ENCODE measurements around the gene PADI6. TPM values are rescaled to one million over a fixed set of nuclear protein-coding genes. Genes with fewer than 3 reads are reported as not detected.

PADI6 gene
- total and polyA plus RNA-seq, 9 of the 15 experiments (the other 6 are each of a cell fraction or from before 2014, with no cell fraction given): not detected

- TF ChIP-seq CTCFL (IDR thresholded peaks at IDR 0.05; ENCODE audit: borderline replicate concordance, insufficient read depth, low read depth, low read length, poor library complexity, severe bottlenecking): peak; percentile 60
- TF ChIP-seq, protein P1, sequence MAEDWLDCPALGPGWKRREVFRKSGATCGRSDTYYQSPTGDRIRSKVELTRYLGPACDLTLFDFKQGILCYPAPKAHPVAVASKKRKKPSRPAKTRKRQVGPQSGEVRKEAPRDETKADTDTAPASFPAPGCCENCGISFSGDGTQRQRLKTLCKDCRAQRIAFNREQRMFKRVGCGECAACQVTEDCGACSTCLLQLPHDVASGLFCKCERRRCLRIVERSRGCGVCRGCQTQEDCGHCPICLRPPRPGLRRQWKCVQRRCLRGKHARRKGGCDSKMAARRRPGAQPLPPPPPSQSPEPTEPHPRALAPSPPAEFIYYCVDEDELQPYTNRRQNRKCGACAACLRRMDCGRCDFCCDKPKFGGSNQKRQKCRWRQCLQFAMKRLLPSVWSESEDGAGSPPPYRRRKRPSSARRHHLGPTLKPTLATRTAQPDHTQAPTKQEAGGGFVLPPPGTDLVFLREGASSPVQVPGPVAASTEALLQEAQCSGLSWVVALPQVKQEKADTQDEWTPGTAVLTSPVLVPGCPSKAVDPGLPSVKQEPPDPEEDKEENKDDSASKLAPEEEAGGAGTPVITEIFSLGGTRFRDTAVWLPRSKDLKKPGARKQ (CRISPR knock-in tag; IDR thresholded peaks at IDR 0.05): no peak
- no peak for TF ChIP-seq FIP1L1 (IDR thresholded peaks at IDR 0.05; ENCODE audit: low read depth, low read length, poor library complexity, severe bottlenecking)
- TF ChIP-seq, protein P2, sequence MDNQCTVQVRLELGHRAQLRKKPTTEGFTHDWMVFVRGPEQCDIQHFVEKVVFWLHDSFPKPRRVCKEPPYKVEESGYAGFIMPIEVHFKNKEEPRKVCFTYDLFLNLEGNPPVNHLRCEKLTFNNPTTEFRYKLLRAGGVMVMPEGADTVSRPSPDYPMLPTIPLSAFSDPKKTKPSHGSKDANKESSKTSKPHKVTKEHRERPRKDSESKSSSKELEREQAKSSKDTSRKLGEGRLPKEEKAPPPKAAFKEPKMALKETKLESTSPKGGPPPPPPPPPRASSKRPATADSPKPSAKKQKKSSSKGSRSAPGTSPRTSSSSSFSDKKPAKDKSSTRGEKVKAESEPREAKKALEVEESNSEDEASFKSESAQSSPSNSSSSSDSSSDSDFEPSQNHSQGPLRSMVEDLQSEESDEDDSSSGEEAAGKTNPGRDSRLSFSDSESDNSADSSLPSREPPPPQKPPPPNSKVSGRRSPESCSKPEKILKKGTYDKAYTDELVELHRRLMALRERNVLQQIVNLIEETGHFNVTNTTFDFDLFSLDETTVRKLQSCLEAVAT (IDR thresholded peaks at IDR 0.05): peak; percentile 43 to 73; a peak in 3 of 4 replicates
- TF ChIP-seq GTF3C2 (IDR thresholded peaks at IDR 0.05; ENCODE audit: borderline replicate concordance, extremely low read depth, insufficient read length): no peak
- no peak for TF ChIP-seq CC2D1A (IDR thresholded peaks at IDR 0.05)
- TF ChIP-seq TRIM24 (IDR thresholded peaks at IDR 0.05): no peak
- no peak for TF ChIP-seq ZNF668 (CRISPR knock-in tag; IDR thresholded peaks at IDR 0.05)
- no peak for TF ChIP-seq HNRNPUL1 (IDR thresholded peaks at IDR 0.05; ENCODE audit: low read length)
- TF ChIP-seq MEF2D (tag; conservative IDR thresholded peaks at IDR 0.05; ENCODE audit: low read depth): no peak
- no peak for TF ChIP-seq SREBF1 (IDR thresholded peaks at IDR 0.05; ENCODE audit: borderline replicate concordance, low read depth, low read length)
- TF ChIP-seq SMAD1 (IDR thresholded peaks at IDR 0.05; ENCODE audit: low read depth, low read length, partially characterized antibody): no peak
Observed at GRCh38 chr1:17439250-17440073, 67.5 kb downstream of the PADI6 start, which contains the start of gene RCC2 (continued).
